Thyroid gland (tissue), 4 donors: ENCODE measurements around the gene GNPTG. TPM values are rescaled to one million over a fixed set of nuclear protein-coding genes. Genes with fewer than 3 reads are reported as not detected.

Source experiments
- DNase-seq, 2 donors: peaks; one replicate each; pipeline ENCODE4 v3.0.0-alpha.2; 2019
- H3K27ac ChIP-seq, 3 donors: fragments of 200-600 bp; sonication (generic); 1 replicate in 2 of 3; 2 replicates in 1 of 3; pipeline ENCODE4 v1.5.1; 2016 to 2019; ENCODE audit warnings: mild to moderate bottlenecking in 1 of 3, moderate library complexity in 1 of 3
- H3K27me3 ChIP-seq: fragments of 200-600 bp; sonication (generic); one replicate; pipeline ENCODE4 v1.5.1; 2019
- H3K36me3 ChIP-seq, 2 donors: fragments of 200-600 bp; sonication (generic); one replicate each; pipeline ENCODE4 v1.5.1; 2016 to 2019
- H3K4me1 ChIP-seq, 2 donors: fragments of 200-600 bp; sonication (generic); one replicate each; pipeline ENCODE4 v1.5.1; 2017 to 2019
- H3K4me3 ChIP-seq, 3 donors: fragments of 200-600 bp; sonication (generic); replicated peaks in 1 of 3; 1 replicate in 2 of 3; 2 replicates in 1 of 3; pipeline ENCODE4 v1.5.1; 2016; ENCODE audit warnings: mild to moderate bottlenecking in 1 of 3
- H3K9me3 ChIP-seq: fragments of 200-600 bp; sonication (generic); one replicate; pipeline ENCODE4 v1.5.1; 2017
- POLR2A ChIP-seq, 2 donors: fragments of 450-650 bp; IDR thresholded peaks; one replicate each; pipeline ENCODE4 v1.6.1; 2017; ENCODE audit warnings: antibody characterized with exemption in 2 of 2, mild to moderate bottlenecking in 2 of 2, moderate library complexity in 1 of 2
- WGBS, 2 donors: methylation state at CpG; one replicate each; pipeline ENCODE4 v1.1.5; 2017; 5-methylcytosine and 5-hydroxymethylcytosine counted together
- intact Hi-C: fragments of 100-400 bp; cut with DNase I; formaldehyde crosslinking; loops from one replicate; pipeline ENCODE4 v1.15.1; 2023
- total RNA-seq, 4 donors: library from RNA; depleted of rRNA; stranded (reverse); fragments of >200 nt; gene quantifications; one replicate each; pipeline ENCODE4 v1.2.3, GENCODE V29; 2016
- TF ChIP-seq, protein P1 (sequence below), 6 experiments: fragments of 200-600 bp in 3 of 6; fragments of 450-650 bp in 3 of 6; sonication (generic) in 3 of 6; IDR thresholded peaks; one replicate each; pipeline ENCODE4 v1.5.1; 2016 to 2019; ENCODE audit warnings: antibody characterized with exemption in 6 of 6, mild to moderate bottlenecking in 2 of 6, inconsistent platforms in 1 of 6, moderate library complexity in 1 of 6

Gene GNPTG
- total RNA-seq, 4 donors from 2014 or later: 53.6 to 121 (median 70.0) TPM

DNA sequence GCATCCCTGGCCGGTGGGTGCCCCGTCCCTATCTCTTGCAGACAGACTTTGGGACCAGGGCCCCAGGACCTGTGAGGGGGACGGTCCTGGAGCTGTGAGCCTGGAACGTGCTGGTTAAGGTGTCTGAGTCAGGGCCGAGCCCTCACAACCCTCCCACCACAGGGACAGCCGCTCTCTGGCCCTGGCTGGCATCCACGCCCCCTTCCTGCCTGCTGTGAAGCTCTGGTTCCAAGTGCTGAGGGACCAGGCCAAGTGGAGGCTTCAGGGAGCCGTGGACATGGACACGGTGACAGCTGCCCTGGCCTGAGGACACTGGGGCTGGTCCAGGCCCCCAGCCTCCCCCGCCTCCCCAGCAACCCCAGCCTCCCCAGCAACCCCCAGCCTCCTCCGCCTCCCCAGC is 6.6 kb upstream of the GNPTG start:
- no peak for DNase-seq
- 88% methylated on average over 11 of the region's 11 CpGs; no CpG with 5 or more reads in 1 of the 2 donors for WGBS, 2 donors
- intact Hi-C loops: loop anchor here (10.0 kb wide), 1 partner anchor 130 kb away; the partner anchor contains the start of gene CLCN7

DNA sequence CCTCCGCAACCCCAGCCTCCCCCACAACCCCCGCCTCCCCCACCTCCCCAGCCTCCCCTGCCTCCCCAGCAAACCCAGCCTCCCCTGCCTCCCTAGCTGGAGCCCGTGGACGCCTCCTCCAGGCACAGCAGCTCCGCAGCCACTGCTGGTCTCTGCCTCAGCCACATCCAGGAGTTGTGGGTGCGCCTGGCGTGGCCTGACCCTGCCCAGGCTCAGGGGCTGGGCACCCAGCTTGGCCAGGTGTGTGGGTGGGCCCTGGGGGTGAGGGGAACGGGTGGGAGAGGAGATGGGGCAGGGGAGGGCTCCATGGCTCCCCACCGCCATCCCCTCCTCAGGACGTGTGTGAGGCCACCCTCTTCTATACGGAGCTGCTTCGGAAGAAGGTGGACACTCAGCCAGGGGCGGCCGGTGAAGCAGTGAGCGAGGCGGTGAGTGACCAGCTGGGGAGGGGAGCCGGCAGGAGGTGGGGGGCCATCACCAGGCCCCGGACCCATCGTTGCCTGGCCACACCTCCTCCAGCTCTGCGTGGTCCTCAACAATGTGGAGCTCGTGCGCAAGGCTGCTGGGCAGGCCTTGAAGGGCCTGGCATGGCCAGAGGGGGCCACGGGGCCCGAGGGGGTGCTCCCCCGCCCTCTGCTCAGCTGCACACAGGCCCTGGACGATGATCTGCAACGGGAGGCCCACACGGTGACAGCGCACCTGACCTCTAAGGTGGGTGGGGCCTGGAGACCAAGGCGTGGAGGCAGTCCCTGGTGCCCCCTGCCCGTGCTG is 5.9 kb upstream of the GNPTG start:
- intact Hi-C loops: loop anchor here (10.0 kb wide), 1 partner anchor 129 kb away; the partner anchor contains the start of gene CLCN7
- no peak for DNase-seq
- peaks cover 12 to 16% of the 10 kb centered on the region in 2 donors for H3K36me3 ChIP-seq
- no peaks in the 10 kb centered on the region for H3K27me3 ChIP-seq
- no peak for TF ChIP-seq POLR2A (IDR thresholded peaks at IDR 0.05)
- TF ChIP-seq, protein P1, sequence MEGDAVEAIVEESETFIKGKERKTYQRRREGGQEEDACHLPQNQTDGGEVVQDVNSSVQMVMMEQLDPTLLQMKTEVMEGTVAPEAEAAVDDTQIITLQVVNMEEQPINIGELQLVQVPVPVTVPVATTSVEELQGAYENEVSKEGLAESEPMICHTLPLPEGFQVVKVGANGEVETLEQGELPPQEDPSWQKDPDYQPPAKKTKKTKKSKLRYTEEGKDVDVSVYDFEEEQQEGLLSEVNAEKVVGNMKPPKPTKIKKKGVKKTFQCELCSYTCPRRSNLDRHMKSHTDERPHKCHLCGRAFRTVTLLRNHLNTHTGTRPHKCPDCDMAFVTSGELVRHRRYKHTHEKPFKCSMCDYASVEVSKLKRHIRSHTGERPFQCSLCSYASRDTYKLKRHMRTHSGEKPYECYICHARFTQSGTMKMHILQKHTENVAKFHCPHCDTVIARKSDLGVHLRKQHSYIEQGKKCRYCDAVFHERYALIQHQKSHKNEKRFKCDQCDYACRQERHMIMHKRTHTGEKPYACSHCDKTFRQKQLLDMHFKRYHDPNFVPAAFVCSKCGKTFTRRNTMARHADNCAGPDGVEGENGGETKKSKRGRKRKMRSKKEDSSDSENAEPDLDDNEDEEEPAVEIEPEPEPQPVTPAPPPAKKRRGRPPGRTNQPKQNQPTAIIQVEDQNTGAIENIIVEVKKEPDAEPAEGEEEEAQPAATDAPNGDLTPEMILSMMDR (IDR thresholded peaks at IDR 0.05): no peak
- peaks cover 6 to 15% of the 10 kb centered on the region in 2 donors for H3K4me1 ChIP-seq
- 77 to 84% methylated on average over 11 to 24 of the region's 31 CpGs for WGBS, 2 donors
- H3K4me3 ChIP-seq: no peak overlapping the region
- H3K27ac ChIP-seq: no peak overlapping the region
- H3K9me3 ChIP-seq: no peaks in the 10 kb centered on the region

More for the DNA sequence above, 6.6 kb upstream of the GNPTG start:
- TF ChIP-seq, protein P1 (IDR thresholded peaks at IDR 0.05): no peak
- no peak for TF ChIP-seq POLR2A (IDR thresholded peaks at IDR 0.05)
- Histone ChIP-seq H3K36me3 (peaks cover 12 to 16% of the 10 kb centered on the region in 2 donors), H3K27me3 (no peaks in the 10 kb centered on the region), H3K9me3 (no peaks in the 10 kb centered on the region), H3K27ac (no peak overlapping the region), H3K4me3 (no peak overlapping the region), H3K4me1 (peaks cover 4 to 11% of the 10 kb centered on the region in 2 donors)

DNA sequence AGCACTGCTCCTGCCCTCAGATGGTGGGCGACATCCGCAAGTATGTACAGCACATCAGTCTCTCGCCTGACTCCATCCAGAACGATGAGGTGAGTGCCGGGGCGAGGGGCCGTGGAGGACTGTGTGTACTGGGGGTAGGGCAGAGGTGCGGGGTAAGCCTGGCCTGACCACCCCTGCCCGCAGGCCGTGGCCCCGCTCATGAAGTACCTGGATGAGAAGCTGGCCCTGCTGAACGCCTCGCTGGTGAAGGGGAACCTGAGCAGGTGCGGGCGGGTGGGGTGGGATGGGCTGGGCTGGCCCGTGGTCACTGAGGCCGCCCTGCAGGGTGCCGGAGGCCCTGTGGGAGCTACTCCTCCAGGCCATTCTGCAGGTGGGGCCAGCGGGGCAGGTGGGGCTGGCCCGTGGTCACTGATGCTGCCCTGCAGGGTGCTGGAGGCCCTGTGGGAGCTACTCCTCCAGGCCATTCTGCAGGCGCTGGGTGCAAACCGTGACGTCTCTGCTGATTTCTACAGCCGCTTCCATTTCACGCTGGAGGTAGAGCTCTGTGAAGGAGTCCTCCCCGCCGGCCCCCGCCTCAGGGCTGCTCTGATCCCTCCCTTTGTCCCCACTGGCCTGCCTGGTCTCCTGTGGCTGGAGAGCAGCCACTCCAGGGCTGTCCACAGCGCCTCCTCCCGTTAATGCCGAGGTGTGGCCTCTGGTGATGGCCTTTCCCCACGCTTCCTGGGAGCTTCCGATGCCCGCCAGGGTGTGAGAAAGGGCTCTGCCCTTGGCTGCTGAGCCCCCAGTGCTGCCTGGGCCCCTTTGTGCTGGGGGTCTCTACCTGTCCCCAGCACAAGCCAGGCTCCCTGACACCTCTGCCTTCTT is 5.1 kb upstream of the GNPTG start:
- intact Hi-C loops: loop anchor here (10.0 kb wide), 1 partner anchor 128 kb away; the partner anchor contains the start of gene CLCN7
- Histone ChIP-seq H3K4me3 (no peak overlapping the region), H3K4me1 (peaks cover 10 to 20% of the 10 kb centered on the region in 2 donors), H3K36me3 (peaks cover 12 to 16% of the 10 kb centered on the region in 2 donors), H3K27me3 (no peaks in the 10 kb centered on the region), H3K9me3 (no peaks in the 10 kb centered on the region), H3K27ac (no peak overlapping the region)
- DNase-seq: no peak
- 75 to 76% methylated on average over 13 to 14 of the region's 34 CpGs for WGBS, 2 donors
- TF ChIP-seq, protein P1 (IDR thresholded peaks at IDR 0.05): no peak
- TF ChIP-seq POLR2A (IDR thresholded peaks at IDR 0.05): no peak

DNA sequence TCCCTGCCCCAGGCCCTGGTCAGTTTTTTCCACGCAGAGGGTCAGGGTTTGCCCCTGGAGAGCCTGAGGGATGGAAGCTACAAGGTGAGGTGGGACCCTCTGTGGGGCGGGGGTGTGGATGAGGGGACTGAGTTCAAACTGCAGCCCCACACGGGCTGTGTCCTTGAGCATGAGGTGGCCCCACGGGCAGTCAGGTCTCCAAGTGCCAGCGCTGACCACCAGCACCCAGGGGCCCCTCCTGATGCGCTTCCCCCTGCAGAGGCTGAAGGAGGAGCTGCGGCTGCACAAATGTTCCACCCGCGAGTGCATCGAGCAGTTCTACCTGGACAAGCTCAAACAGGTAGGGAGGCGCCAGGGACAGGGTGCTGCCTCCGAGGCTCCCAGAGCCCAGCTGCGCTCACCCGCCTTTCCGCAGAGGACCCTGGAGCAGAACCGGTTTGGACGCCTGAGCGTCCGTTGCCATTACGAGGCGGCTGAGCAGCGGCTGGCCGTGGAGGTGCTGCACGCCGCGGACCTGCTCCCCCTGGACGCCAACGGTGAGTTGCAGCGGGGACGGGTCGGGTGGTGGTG is 4.4 kb upstream of the GNPTG start:
- TF ChIP-seq POLR2A (IDR thresholded peaks at IDR 0.05): no peak
- TF ChIP-seq, protein P1 (IDR thresholded peaks at IDR 0.05): no peak
- DNase-seq: no peak
- WGBS, 2 donors: 89 to 90% methylated on average over 17 to 26 of the region's 31 CpGs

More for the DNA sequence above, 4.4 kb upstream of the GNPTG start:
- intact Hi-C loops: loop anchor here (10.0 kb wide), 1 partner anchor 127 kb away; the partner anchor contains the start of gene CLCN7
- H3K4me3 ChIP-seq: no peak overlapping the region
- peaks cover 12 to 19% of the 10 kb centered on the region in 2 donors for H3K4me1 ChIP-seq
- no peaks in the 10 kb centered on the region for H3K9me3 ChIP-seq
- peaks cover 12 to 16% of the 10 kb centered on the region in 2 donors for H3K36me3 ChIP-seq
- no peak overlapping the region for H3K27ac ChIP-seq
- no peaks in the 10 kb centered on the region for H3K27me3 ChIP-seq
